ENCODE measurements around the gene STOML2. TPM values are rescaled to one million over a fixed set of nuclear protein-coding genes. Genes with fewer than 3 reads are reported as not detected.

Gene STOML2
- total RNA-seq, 1 experiment from 2014 or later = 192 TPM

DNA sequence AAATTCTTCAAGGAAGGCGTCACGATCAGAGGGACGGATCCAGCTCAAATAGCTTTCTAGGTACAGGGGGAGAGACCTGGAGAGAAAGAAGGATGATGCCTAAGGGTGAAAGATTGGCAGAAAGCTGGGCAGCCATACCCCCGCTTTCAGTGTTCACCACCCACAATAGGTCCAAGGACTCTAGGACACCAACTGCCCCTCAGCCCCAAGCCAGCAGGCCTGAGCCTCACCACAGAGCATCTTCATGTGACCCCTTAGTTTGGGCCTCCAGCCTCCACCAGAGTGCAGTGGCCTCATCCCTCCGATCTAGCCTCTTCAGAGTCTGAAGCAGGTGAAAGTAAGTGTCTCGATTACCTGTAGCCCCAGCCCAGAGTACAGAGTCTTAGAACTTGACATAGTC is 28.8 kb downstream of the STOML2 start:
- peak overlapping the region in 2 of 3 experiments; percentile 74 to 99; a peak in 2 of 7 replicates for H3K27ac Mint-ChIP-seq
- no peak overlapping the region for H3K18ac ChIP-seq (ENCODE audit: insufficient read length, low read depth, low read length)
- no peak overlapping the region for H4K8ac ChIP-seq (replicated peaks; ENCODE audit: insufficient read length, low read depth, low read length)
- no peaks in the 10 kb centered on the region for H3K9me3 Mint-ChIP-seq
- H3K4me1 ChIP-seq (ENCODE audit: insufficient read depth, low read length) = peaks cover 7% of the 10 kb centered on the region; the same call in 1 of the 2 replicates
- H3K56ac ChIP-seq (ENCODE audit: insufficient read length, low read depth, low read length) = no peak overlapping the region
- peaks cover 31 to 32% of the 10 kb centered on the region in 2 experiments for H3K4me1 Mint-ChIP-seq
- DNase-seq = no peak
- H3T11ph ChIP-seq (ENCODE audit: low read length) = no peak overlapping the region
- H2BK20ac ChIP-seq (ENCODE audit: low read depth, low read length, poor library complexity, severe bottlenecking) = no peak overlapping the region
- H3K36me3 Mint-ChIP-seq (ENCODE audit: insufficient read depth in 1 of 3, low read depth in 3 of 3) = peaks cover 49 to 77% (median 68%) of the 10 kb centered on the region in 3 experiments
- no peak overlapping the region for H3K4me3 Mint-ChIP-seq
- H4K20me1 ChIP-seq (ENCODE audit: control insufficient read depth, insufficient read depth, insufficient read length) = no peaks in the 10 kb centered on the region
- H2BK5ac ChIP-seq (ENCODE audit: insufficient read length, low read length) = no peak overlapping the region
- H3K4ac ChIP-seq (ENCODE audit: low read depth, low read length) = no peak overlapping the region
- H3K27ac ChIP-seq (ENCODE audit: insufficient read length, low read depth, low read length) = no peak overlapping the region
- no peak for TF ChIP-seq CTCF (conservative IDR thresholded peaks at IDR 0.05)
- H3K23me2 ChIP-seq (ENCODE audit: insufficient read length, low read depth, low read length, poor library complexity, severe bottlenecking) = peaks cover 14% of the 10 kb centered on the region
- H2BK15ac ChIP-seq (ENCODE audit: low read depth, low read length) = no peak overlapping the region
- no peak overlapping the region for H3K9ac ChIP-seq (ENCODE audit: extremely low read depth, insufficient read length, low read length)
- no peak overlapping the region for H4K91ac ChIP-seq (ENCODE audit: insufficient read length, low read depth, low read length)
- H3K14ac ChIP-seq (ENCODE audit: insufficient read depth, low read length) = no peak overlapping the region
- no CpG with 5 or more reads among the region's 6 CpGs for WGBS (ENCODE audit: extremely low coverage, insufficient read length, low lambda C conversion rate)
- H2AK5ac ChIP-seq (ENCODE audit: insufficient read length, low read length) = no peak overlapping the region
- no peak overlapping the region for H2BK120ac ChIP-seq (ENCODE audit: low read depth, low read length, poor library complexity, severe bottlenecking)
- peaks cover 35% of the 10 kb centered on the region for H3K79me2 ChIP-seq (ENCODE audit: insufficient read depth, low read length)
- H2AFZ ChIP-seq (ENCODE audit: low read length) = no peak overlapping the region
- H2BK12ac ChIP-seq (ENCODE audit: insufficient read length, low read depth, low read length) = no peak overlapping the region
- no peaks in the 10 kb centered on the region for H3K27me3 ChIP-seq (ENCODE audit: insufficient read depth, low read length)
- no peak overlapping the region for H3K4me2 ChIP-seq (ENCODE audit: insufficient read depth, insufficient read length, low read length)
- no peak overlapping the region for H4K5ac ChIP-seq (ENCODE audit: insufficient read length, low read depth, low read length)
- peaks cover 7% of the 10 kb centered on the region for H3K79me1 ChIP-seq (ENCODE audit: insufficient read depth, low read depth, low read length, poor library complexity, severe bottlenecking)
- no peaks in the 10 kb centered on the region; the same call in 1 of the 2 replicates for H3K27me3 Mint-ChIP-seq (ENCODE audit: low read depth)
- no peaks in the 10 kb centered on the region for H3K9me3 ChIP-seq (ENCODE audit: control insufficient read depth, low read depth, low read length)
- no peak overlapping the region for H3K23ac ChIP-seq (ENCODE audit: insufficient read length, low read depth, low read length)

Measured in H9 (cell line).